HL-60/S4 treated with retinoic acid at 250 ng/mL for 4 days and 3 days (cell line): ENCODE results near the gene HSFX3.
"Not testable (repeated sequence)": the region's sequence is repeated elsewhere in the genome, so short reads cannot be mapped to it uniquely, and the experiment has no call there.

ENCODE experiments used
- in situ Hi-C: fragments of 300-500 bp; cut with MboI; formaldehyde crosslinking; loops from 2 replicates; pipeline ENCODE4 v1.7.0; 2022; ENCODE audit warnings: low sequenced_read_pairs

The HSFX3 gene

GRCh38 chrX:149545545-149546543 is 3.9 kb downstream of the HSFX3 start:
- in situ Hi-C loops, result not testable (repeated sequence)

DNA sequence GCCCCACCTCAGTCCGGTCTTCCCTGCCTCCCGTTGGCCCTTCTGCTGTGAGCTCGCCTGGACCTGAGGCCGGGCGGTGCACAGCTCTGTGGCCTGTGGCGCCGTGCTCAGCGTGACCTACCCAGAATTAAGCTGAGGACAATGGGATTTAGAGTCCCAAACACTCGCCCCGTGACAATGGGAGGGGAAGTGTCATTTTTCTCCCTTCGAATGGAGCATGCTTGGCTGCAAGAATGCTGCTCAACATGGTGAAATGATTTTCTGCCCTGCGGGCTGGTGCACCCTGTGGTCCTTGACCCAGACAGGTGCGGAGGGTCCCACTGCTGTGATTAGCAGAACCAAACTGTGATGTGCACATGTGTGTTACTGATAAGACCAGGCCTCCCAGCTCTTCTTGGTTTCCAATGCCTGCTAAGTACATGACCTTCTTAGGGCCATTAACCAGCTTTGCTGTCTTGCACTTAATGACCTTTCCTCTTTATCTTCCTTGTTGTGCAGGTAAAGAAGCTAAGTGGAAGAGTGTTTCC is 8.1 kb downstream of the HSFX3 start:
- in situ Hi-C loops, result no loop called here

GRCh38 chrX:149540621-149541520 is 8.9 kb downstream of the HSFX3 start, which contains the start of gene EOLA1:
EOLA1 (plus strand) TSS chrX:149541012; CDS start chrX:149545631, 4,619 bp downstream.
- in situ Hi-C loops, result no loop called here

DNA sequence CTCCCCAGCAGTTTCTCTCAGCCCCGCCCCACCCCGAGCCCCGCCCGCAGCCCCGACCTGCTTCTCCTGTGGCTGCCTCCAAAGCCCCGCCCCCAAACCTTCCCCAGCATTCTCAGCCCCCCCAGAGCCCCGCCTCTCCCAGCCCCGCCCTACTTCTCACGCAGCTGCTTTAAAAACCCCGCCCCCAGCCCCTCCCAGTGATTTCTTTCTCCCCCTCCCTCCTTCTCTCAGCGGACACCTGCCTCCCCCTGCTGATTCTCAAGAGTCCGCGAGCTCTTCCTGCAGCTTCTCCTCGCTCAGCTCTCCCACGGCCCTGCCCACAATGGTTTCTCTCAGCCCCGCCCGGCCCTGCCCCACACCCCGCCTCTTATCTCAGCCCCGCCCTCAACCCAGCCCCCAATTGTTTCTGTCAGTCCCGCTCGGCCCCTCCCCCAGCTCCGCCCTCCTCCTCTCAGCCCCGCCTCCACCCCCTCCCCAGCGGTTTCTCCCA is 9.5 kb downstream of the HSFX3 start:
- in situ Hi-C loops, result no loop called here

DNA sequence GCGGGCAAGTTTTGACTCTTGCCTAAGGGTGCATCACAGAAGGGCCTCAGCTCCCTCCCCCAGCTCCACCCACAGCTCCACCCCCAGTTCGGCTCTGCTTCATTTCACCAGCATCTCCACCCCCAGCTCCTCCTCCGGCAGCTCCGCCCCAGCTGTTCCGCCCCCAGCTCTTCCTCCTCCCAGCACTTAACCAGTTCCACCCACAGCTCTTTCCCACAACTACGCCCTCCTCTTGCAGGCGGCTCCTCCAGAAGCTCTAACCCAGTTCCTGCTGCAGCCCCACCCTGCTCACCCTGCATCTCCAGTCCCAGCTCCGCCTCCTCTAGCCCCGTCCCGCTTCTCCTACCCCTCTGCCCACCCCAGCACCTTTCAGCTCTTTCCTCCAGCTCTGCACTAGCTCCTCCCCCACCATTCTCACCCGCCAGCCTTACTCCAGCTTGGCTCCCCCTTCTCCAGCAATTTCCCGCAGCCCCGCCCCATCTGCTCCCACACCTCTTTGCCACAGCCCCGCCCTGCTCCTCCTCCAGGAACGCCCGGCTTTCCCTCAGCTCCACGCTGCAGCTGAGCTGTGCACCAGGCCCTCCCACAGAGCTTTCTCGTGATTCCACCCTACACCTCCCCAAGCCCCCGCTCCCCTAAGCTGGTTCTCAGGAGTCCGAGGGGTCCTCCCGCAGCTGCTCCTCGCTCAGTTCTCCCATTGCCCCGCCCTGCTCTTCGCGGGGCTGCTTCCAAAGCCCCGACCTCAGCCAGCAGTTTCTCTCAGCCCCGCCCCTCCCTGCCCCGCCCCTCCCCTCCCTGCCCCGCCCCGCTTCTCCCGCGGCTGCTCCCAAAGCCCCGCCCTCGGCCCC is 10.2 kb downstream of the HSFX3 start:
- in situ Hi-C loops, result no loop called here

- in situ Hi-C loops, result not testable (repeated sequence)
These were observed 12.2 kb downstream of the HSFX3 start for GRCh38 chrX:149537474-149537873.

GRCh38 chrX:149534926-149535602 is 14.7 kb downstream of the HSFX3 start:
- in situ Hi-C loops, result not testable (repeated sequence)

DNA sequence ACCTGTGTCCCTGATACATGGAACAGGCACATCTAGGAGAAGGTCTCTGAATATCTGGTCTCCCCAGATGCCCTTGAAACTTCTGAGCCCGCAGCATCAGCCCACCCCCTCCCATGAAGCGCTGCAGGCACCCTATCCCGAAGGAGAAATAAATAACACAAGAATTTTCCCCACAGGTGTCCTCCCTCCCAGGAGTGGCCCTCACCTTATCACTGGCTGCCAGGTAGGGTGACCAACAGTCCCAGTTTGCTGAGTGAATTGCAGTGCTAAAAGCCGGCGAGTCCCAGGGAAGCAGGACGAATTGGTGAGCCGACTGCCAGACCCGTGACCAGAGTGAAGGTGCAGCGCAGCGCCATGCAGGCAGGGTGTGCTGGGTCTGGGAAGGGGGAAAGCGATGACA is 15.7 kb downstream of the HSFX3 start:
- in situ Hi-C loops, result not testable (repeated sequence)

GRCh38 chrX:149532868-149533267 is 16.9 kb downstream of the HSFX3 start:
- in situ Hi-C loops, result not testable (repeated sequence)

- in situ Hi-C loops, result no loop called here
These were observed 18.1 kb downstream of the HSFX3 start for GRCh38 chrX:149531599-149531998.

GRCh38 chrX:149528381-149528780 is 21.3 kb downstream of the HSFX3 start:
- in situ Hi-C loops, result no loop called here

DNA sequence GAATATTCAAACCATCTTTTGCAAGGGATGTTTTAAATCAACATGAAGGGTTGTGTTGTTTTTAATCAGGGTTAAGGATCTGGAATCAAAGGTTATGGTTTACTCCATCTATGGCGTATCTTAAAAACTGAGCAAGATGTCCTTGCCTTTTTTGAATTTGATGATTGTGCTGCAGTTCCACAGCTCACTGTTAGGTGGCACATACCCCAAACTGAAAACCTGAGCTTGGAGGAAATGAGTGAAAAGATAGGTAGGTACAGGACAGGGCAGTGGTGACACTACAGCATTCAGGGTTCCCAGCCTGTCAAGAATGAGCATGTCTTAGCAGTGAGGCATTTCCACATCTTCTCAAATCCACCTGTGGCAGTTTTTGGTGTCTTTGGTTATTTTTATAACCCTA is 22.0 kb downstream of the HSFX3 start:
- in situ Hi-C loops, result no loop called here

- in situ Hi-C loops, result not testable (repeated sequence)
These were observed 23.2 kb downstream of the HSFX3 start for GRCh38 chrX:149526318-149527033.

DNA sequence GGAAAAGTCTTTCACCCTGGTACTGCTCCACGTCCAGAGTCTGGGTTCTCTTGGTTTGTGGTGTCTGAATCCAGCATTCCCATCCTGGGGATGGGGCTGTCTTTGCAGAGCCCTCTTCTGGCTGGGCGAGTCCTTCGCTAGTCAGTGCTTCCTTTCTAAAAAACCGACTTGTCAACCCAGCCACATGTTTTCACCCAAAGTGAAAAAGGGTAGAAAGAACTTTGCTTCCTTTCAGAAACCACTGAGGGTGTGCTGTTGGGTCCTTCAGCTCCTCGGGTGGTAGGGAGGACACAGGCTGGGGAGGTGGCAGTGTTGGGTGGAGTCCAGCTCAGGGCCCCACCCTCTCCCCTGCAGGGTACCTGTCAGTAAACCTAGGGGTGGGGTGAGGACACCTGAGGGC is 23.8 kb downstream of the HSFX3 start:
- in situ Hi-C loops, result not testable (repeated sequence)

GRCh38 chrX:149525389-149525788 is 24.3 kb downstream of the HSFX3 start:
- in situ Hi-C loops, result not testable (repeated sequence)

GRCh38 chrX:149522916-149523315 is 26.8 kb downstream of the HSFX3 start:
- in situ Hi-C loops, result no loop called here

DNA sequence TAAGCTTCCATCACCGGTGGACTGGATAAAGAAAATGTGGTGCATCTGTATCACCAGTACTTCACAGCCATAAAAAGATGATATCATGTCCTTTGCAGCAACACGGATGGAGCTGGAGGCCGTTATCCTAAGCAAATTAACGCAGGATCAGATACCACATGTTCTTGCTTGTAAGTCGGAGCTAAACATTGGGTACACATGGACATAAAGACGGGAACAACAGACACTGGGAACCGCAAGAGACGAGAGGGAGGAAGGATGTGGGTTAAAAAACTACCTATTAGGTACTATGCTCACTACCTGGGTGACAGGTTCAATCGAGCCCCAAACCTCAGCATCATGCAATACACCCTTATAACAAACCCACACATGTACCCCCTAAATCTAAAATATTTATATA is 28.3 kb downstream of the HSFX3 start:
- in situ Hi-C loops, result no loop called here

GRCh38 chrX:149520636-149521277 is 29.0 kb downstream of the HSFX3 start:
- in situ Hi-C loops, result not testable (repeated sequence)
